Lung microvascular endothelial cell (primary cell): ENCODE measurements around the gene MYH9. TPM values are rescaled to one million over a fixed set of nuclear protein-coding genes. Genes with fewer than 3 reads are reported as not detected.

ENCODE experiments used
- DNase-seq, 2 donors: peaks; one replicate each; pipeline versions ENCODE4 v3.0.0 to v3.0.0-alpha.2; 2010; ENCODE audit warnings: low read depth in 2 of 2
- total RNA-seq: library from RNA; depleted of rRNA; stranded (reverse); fragments of >200 nt; gene quantifications from 2 replicates; pipeline ENCODE4 v1.2.1, GENCODE V29; 2014

MYH9 gene
- total RNA-seq, 1 donor from 2014 or later, result 410 TPM

DNA sequence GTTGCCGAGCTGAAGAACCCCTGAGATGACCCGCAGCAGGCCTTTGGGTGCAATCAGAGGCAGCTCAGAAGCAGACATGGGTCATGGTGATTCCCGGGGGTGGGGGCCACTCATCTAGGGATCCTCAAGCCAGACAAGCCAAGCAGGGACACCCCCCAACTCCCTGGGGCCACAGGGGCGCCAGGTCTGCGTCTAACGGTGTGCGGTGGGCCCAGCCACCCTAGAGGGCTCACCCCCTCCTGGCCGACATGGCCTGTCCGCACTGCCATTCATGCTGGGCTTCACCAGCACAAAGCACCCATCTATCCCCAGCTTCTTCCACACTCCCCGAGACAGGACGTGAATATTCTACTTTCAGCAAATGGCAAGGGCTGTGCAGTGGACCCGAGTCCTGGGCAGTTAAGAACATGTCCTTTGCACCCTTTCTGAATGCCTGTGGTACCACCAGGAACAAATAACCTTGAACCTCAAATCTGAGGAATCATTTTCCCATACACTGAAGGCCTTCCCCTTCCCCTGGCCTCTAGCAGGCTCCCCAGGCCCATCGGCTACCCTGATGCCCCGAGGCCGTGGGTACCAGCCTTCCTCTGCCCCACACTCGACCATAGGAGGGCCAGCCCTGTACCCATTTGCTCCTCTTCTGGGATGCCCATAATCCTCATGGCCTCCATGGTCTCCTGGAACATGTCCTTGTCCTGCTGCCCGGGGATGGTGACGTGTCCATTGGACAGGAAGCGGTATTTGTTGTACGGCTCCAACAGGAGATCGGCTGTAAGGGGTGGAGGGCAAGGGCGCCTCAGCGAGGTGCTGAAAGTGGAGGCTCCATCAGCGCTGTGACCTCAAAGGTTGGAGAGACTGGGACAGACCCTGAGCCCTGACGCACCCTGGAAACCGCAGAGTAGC lies 67.9 kb downstream of the MYH9 start:
- DNase-seq, result peak; percentile 86 to 87

DNA sequence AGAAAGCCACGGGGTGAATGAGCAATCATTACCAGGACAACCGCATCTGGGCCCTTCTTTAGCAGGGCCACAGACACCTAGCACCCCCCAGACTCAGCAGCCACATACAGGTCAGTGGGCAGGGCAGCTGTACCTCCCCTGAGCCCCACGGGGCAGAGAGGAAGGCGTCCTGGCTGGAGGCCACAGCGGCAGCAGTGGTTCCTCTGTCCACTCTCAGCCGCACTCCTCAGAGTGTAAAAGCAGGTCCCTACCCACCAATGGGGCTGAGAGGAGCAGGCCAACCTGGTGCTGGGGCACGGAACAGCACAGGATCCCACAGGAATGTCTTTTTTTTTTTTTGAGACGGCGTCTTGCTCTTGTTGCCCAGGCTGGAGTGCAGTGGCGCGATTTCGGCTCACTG lies 69.3 kb downstream of the MYH9 start:
- no peak for DNase-seq

DNA sequence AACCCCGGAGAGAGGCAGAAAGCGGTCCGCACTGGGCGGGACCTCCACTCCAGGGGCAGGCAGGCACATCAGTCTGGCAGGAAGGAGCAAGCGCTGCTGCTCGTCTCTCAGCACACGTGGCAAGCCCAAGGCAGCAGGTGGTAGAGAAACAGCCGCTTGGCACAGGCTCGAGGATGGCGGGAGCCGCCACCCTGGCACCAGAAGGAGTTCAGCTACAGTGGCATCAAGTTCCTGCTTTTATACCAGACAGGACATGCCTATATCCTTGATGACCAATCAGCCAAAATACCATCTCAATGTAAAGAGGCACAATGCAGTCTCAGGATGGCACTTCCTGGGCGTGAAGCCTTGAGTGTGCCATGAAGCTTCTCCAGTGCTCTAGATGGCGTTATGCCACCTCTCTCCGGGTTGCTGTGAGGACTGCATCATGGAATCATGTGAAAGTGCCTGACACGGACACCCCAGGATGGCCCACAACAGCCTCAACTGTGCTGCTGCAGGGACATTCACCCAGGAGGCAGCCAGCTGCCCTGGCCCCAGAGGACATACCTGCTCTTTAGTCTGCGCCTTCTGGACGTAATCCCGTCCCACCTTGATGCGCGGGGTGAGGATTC lies 70.0 kb downstream of the MYH9 start:
- no peak for DNase-seq

DNA sequence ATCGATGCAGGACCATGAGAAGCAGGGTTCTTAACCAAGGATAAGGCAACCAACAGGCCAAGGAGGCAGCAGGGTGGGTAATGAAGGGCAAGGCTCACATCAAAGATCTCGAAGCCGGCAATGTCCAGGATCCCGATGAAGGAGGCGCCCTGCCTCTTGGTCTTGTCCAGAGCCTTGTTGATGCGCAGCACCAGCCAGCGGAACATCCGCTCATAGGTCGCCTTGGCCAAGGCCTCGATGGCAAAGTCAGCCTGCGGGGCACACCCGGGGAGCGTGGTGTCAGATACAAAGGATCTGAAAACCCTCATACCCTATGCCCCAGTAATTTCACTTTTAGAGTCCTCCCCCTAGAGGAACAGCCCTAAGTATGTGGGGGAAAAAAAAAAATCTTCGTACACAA lies 71.3 kb downstream of the MYH9 start:
- no peak for DNase-seq

DNA sequence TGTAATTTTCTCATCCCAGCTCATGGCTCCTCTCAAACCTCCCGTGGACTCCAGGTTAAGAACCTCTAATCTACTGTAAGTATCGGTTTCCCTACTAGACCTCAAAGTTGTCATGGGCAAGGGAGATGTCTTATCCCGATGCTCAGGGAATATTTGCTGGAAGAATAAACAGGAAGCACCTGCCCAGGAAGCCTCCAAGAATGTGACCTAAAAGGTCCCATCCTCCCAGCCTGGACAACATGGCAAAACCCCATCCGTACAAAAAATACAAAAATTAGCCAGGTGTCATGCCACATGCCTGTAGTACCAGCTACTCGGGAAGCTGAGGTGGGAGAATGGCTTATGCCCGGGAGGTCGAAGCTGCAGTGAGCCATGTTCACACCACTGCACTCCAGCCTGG lies 72.4 kb downstream of the MYH9 start:
- DNase-seq, result peak; percentile 39 to 87

DNA sequence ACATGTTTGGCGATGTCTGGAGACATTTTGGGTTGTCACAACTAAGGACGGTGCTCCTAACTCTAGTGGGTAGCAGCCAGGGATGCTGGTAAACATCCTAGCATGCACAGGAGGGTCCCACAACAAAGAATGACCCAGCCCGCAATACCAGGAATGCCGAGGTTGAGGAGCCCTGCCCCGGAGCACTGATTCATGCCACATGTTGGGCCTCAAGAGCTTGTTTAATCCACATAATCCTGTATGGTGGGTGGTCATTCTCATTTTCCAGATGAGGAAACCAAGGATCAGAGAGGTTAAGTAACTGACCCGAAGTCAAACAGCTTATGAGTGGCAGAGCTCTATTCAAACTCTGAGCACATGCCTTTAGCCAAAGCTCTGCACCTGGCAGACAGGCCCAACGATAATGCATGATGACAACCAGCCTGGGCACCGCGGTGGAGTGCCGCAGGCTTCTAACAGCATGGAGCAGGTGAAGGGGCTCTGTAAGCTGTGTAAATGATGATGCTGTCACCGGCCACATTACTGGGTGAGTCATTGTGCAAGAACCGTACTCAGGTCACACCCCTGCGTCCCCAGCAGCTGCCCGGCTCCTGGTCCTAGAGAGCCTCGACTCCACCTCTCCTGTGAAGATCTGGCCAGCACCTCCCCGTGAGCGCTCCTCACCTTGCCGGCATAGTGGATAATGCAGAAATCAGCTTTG lies 76.2 kb downstream of the MYH9 start:
- peak in 1 of 2 donors; percentile 42 for DNase-seq

DNA sequence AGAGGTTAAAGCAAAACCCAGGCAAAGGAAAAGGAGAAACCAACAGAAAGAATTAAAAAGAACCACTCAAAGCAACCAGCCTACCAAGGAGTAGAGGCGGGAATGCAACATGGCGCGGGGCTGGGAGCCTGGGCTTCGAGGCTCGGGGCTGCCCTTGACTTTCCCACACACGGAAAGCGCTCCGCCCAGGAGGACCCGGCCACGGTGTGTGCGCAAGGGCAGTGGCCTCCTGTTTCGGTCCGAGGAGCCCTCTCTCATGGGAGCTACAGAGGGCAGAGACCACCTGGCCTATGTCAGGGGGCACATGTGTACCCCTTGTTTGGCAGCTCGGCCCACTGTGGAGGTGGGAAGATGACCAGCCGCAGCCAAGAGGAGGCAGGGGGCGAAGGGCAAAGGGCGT lies 78.9 kb downstream of the MYH9 start:
- no peak for DNase-seq

DNA sequence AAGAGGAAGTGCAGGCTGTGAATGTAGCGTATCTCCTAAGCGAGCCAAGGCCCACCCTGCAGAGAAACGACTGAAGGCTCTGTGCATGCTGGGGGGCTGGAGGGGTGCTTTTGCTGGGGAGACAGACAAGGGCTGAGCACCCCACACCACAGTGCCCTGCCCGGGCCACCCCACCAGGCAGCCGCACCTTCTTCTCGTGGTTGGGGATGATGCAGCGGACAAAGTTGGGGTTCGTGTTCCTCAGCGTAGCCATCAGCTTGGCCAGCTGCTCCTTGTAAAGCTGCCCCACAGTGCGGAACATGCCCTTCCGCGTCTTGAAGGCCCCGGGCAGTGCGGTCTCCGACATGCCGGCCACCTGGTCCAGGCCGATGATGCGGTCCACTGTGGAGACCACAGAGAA lies 81.5 kb downstream of the MYH9 start:
- DNase-seq, result no peak

DNA sequence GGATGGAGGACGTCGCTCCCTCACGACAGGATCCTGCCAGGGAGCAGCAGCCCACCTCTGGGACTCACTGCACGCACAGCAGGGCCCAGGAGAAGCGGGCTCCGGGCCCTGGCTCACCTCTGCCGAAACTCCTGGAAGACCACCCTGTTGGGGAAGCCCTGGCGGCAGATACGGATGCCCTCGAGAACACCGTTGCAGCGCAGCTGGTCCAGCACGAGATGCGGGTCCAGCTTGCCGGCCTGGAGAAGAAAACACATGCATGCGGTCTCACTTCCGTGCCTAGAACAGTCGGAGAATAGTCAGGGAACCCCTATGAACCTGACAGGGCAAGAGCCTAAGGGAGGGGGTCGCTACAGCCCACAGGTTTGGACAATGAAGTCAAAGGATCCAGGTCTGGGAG lies 82.0 kb downstream of the MYH9 start:
- no peak for DNase-seq

DNA sequence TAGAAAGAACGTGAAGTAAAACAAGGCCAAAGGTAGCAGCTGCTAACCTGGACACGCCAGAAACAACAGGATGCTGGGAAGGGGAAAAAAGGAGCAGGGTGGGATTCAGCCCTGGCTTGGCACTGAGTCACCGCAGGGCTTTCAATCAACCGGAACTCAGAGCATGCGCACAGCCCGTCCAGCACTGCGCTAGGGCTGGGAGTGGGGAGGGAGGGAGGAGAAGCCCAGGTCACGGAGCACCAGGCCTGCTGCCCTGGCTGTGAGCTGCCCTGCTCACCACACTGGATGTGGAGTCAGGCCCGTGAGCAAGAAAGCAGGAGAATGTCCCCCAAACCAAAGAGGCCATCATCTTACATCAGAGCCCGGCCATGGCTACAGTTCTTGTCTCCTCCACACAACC lies 83.3 kb downstream of the MYH9 start:
- DNase-seq, result peak; percentile 70 to 90

DNA sequence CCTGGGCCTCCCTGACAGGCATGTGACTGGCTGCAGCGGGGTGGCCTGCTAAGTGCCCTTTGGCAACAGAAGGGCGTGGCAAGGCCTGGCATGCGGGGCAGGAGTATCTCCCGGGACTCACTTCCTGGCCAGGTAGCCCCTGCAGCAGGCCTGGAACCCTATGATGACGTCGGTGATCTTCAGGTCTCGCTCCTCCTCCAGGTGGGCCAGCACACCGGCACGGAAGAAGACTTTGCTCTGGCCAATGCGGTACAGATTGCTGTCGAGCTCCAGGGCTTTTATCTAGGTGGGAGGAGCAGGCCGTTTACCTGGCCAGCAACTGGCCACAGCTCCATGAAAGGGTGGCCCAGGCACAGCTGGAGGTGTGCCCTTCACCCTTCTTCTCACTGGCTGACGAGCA lies 83.9 kb downstream of the MYH9 start:
- DNase-seq, result no peak

DNA sequence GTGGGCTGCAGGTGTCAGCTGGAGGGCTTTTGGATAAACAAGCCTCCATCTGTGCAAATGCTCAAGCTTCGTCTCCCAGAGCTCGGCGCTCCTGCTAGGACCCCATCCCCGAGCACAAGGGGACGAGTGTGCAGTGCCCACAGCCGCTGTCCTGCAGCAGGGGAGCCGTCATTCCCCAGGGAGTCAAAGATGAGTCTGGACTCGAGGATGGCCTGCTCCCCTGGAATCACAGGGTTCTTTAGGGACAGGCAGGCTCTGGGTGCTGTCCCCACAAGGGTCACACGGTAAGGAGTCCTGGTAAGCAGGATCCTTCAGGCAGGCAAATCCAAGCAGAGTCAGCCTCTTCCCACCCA lies 84.7 kb downstream of the MYH9 start:
- DNase-seq, result no peak

DNA sequence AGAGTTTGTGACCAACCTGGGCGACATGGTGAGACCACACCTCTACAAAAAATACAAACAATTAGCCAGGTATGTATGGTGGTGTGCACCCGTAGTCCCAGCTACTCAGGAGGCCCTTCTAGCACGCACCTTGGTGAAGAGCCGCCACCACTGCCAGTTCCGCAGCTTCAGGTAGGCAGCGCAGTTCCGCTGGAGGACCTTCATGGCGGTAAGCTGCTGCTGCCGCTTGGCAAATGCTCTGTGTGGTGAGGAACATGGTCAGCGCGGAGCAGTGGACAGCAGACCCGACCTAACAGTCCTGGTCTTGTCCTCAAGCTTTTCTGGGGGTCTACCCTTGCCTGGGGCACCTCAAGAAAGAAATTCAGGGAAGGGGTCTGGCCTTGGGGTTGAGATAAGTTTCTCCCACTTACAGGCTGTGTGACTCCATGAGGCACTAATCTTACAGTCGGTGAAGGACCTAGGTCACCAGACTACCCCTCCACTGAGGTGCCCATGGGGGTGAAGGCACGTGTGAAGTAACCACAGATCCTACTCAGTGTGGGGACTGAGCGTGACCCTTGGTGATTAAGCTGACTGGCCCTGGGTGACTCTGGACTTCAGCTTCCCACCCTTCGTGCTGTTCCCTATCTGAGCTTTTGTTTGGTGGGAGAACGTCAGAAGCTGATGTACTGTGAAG lies 85.2 kb downstream of the MYH9 start:
- no peak for DNase-seq

DNA sequence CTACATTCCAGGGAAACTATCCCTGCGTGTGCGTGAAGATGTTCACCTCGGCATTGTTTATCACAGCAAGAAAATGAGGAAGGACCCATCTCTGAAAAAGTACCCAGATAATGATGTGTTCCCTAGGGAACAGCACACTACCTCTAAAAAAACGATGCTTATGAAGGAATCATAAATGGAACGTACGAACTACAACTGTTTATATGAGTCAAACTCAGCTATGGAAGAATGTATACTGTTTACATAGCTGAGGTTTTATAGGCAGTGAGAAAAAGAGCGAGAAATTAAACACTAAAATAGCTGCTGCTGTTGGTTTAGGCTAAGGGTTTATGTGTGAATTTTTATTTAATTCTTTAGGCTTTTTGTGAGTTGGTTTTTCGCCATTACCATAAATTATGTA lies 85.9 kb downstream of the MYH9 start:
- no peak for DNase-seq

DNA sequence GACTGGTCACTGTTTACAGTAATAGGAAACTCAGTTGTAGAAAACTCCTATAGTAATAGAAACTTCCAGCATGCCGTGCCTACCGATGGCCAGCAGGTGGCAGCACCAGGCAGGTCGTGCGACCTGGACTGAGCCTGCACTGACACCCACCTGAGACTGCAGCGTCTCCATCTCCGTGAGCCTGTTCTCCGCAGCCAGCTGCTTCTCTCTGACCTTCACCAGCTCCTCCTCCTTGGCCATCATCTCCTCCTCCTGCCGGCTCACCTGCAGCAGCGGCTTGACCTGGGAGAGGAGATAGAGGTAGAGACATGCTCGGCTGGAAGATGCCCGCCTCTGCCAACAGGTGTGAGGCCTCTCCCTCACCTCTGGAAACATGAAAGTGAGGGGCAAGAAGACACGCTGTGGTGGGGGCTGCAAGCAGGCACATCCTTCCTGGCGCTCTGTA lies 86.4 kb downstream of the MYH9 start:
- DNase-seq, result peak; percentile 66 to 84

DNA sequence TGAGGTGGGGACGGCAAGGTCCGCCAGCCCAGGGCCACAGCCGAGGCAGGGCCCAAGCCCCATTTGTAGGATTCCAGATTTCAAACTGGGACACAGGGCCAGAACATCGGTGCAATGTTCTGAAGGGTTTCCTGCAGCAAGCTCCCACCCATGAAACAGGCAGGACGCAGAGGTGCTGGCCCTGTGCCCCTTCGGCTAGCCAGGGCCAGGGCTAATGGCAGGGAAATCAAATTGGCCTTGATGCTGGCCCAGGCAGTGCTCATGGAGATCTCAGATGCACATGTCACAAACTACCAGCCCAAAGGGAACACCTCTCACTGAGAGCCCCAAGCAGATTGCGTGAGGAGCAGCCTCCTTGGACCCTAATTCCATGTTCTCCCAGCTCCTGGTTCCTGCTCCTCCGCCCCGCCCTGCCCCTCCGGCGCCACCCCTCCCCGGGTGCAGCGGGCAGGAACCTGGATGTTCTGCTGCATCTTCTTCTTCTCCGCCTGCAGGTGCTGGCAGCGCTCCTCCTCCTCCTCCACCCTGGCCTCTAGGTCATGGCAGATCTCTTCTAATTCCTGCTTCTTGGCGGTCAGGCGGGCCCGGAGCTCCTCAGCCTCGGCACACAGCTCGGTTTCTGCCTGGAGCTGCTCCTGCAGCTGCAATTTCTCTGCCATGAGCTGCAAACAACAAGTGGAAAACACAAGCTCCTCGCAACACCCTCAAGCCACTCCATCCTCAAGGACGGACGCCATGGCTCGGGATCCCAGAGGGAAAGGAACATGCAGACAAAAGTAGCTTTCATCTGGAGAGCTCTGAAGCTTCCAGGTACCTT lies 87.2 kb downstream of the MYH9 start:
- DNase-seq, result no peak

DNA sequence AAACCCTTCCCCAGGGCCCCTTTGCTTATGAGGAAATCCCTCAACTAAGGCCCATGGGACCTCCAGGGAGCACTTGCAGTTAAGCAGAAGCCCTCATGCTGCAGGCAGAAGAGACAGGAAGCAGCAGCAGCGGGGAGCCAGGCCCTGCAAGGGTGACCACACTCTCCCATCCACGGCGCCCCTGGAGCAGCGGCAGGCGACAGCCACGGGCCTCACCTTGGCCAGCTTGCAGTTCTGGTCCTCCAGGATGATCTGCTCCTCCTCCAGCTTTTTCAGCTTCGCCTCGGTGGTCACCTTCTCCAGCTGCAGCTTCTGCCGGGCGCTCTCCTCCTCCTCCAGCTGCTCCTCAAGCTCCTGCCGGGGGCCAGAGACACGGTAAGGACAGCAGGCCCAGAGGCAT lies 87.9 kb downstream of the MYH9 start:
- no peak for DNase-seq

DNA sequence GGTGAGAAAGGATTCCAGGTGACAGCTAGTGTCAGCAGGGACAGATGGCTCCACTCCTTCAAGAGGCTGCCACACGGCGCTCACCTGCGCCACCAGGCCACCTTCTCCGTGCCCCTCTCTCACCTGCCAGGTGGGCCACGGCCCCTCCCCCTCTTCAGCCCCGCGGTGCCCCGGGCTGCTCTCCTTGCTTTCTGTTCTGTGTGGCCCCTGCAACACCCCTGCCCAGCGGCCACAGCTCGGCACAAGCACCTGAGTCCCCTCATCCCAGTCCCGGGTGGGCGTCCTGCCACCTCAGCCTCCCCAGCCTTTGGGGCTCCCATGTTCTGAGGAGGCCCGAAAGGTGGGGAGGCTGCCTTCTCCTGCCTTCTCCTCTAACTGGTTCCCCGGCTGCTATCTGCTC lies 88.5 kb downstream of the MYH9 start:
- DNase-seq, result no peak

DNA sequence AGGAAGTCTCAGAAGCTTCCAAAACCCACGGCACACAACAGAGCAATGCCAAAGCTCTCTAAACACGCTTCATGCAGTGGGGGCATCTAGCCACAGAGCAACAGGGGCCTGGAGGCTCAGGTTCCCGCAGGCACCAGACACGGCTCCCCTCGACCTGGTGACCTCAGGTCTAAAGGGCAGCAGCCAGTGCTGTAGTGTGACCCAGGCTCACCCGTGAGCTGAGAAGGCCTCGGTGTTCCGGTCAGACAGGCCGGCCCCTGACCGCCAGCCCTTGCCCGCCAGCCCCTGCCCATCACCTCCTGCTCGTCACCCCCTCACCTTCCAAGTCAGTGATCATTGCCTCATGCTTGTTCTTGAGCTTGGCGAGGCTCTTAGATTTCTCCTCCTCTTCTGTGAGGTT lies 89.2 kb downstream of the MYH9 start:
- DNase-seq, result no peak

DNA sequence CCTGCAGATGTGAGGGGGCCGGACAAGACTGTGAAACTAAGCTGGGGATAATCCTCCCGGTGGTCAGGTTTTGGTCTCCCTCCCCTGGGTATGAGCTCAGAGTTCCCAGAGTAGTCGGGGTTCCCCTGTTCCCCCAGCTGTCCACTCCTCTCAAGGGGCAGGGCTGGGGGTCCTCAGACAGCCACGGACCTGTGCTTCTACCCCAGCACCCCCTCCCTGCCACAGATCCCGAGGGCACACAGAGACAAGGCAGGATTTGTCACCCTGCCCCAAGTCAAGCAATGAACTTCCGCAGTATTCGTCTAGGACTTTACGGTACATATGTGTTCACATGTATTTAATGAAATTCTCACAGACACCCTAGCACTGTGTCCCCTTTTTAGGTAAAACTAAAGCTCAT lies 89.6 kb downstream of the MYH9 start:
- DNase-seq, result no peak

DNA sequence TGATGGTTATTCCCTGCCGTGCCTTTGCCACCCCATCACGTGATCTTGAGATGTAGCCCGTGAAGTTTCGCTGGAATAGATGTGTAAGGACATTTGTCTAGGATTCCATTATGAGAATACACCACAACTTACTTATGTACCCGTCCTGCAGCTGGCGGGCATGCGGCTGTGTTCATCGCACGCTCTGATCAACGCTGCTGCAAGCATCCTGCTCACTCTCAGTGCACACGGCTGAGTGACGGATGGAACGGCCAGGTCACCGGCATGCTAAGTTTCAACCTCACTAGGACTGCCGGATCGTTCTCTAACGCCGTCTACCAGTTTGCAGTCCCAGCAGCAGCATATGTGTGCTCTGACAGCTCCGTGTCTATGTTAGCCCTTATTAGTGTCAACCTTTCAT lies 90.2 kb downstream of the MYH9 start:
- DNase-seq, result no peak
